NB4 (cell line): ENCODE results near the gene FOXP1.

ENCODE experiments used
- CTCF ChIP-seq: IDR thresholded peaks from one replicate; pipeline ENCODE4 v1.5.1; 2012; ENCODE audit warnings: low read depth, low read length
- MYC ChIP-seq: IDR thresholded peaks from 2 replicates; pipeline ENCODE4 v1.6.1; 2011; ENCODE audit warnings: low read depth, low read length
- POLR2A ChIP-seq: IDR thresholded peaks from 2 replicates; pipeline ENCODE4 v1.6.1; 2011; ENCODE audit warnings: mild to moderate bottlenecking; ENCODE audit not compliant: insufficient read length; ENCODE audit errors: extremely low read depth

- TF ChIP-seq POLR2A (no peak), CTCF (peak; percentile 27), MYC (no peak)
These were observed 71.5 kb downstream of the FOXP1 start for GRCh38 chr3:71512000-71512399.
